HCT116 (cell line): Measurements from ENCODE around the gene SLC24A3. TPM values are rescaled to one million over a fixed set of nuclear protein-coding genes. Genes with fewer than 3 reads are reported as not detected.

Source experiments
- ATAC-seq: fragments of 200-7000 bp; cut with Tn5 transposase; 2 replicates; pipeline ENCODE4 v1.9.1; 2020; ENCODE audit warnings: mild to moderate bottlenecking, moderate library complexity
- BruUV-seq: library from RNA; stranded (reverse); fragments of 400-500 nt; replicated peaks from 2 replicates; lab custom pipeline; 2021; lab: Mats Ljungman, UMichigan
- CTCF ChIA-PET: fragments of 300-600 bp; sonication (Branson Sonifier 250); formaldehyde crosslinking; loops from one replicate; lab custom pipeline; 2021; ENCODE audit warnings: antibody characterized with exemption; lab: Charles Lee
- POLR2A ChIA-PET: fragments of 300-600, 350-600 bp; sonication (Branson Sonifier 250); formaldehyde crosslinking; loops from one replicate; lab custom pipeline; 2021; ENCODE audit warnings: antibody characterized with exemption; lab: Charles Lee
- RAD21 ChIA-PET, 2 experiments: fragments of 300-600 bp; sonication (Branson Sonifier 250); formaldehyde crosslinking; loops; one replicate each; lab custom pipeline; 2023; ENCODE audit warnings: low total read pairs in 2 of 2; ENCODE audit not compliant: uncharacterized antibody in 2 of 2, unreplicated experiment in 2 of 2, low non-redundant PET in 1 of 2; lab: Charles Lee
- DNase-seq: peaks from one replicate; pipeline ENCODE4 v3.0.0-alpha.2; 2010; ENCODE audit warnings: low read depth, low spot score
- H2AFZ ChIP-seq: fragments of 200-600 bp; shearing (Covaris generic), sonication (generic); 2 replicates; pipeline ENCODE4 v1.6.1; 2017; ENCODE audit warnings: low read depth, mixed run types, mixed read lengths, antibody characterized with exemption, low read length; ENCODE audit not compliant: poor library complexity, severe bottlenecking
- H3K27ac ChIP-seq: 2 replicates; pipeline ENCODE4 v1.5.1; 2012; ENCODE audit warnings: low read depth, low read length
- H3K27me3 ChIP-seq: fragments of 200-600 bp; sonication (generic); 2 replicates; pipeline ENCODE4 v1.6.1; 2016; ENCODE audit warnings: mixed run types, low read length, mixed read lengths; ENCODE audit not compliant: insufficient read depth
- H3K36me3 ChIP-seq, 2 experiments: fragments of 200-500 bp in 1 of 2; fragments of 200-600 bp in 1 of 2; sonication (Bioruptor generic) in 1 of 2; sonication (generic) in 1 of 2; 2 replicates each; pipeline versions ENCODE4 v1.5.1 to v1.6.1; 2014 to 2016; ENCODE audit warnings: low read length in 2 of 2, inconsistent platforms in 1 of 2, mixed read lengths in 1 of 2, mixed run types in 1 of 2; ENCODE audit not compliant: insufficient read depth in 2 of 2, control insufficient read depth in 1 of 2
- H3K4me1 ChIP-seq, 2 experiments: fragments of 200-600 bp in 1 of 2; sonication (generic) in 1 of 2; 2 replicates each; pipeline versions ENCODE4 v1.5.1 to v1.6.1; 2012 to 2017; ENCODE audit warnings: low read length in 2 of 2, inconsistent platforms in 1 of 2, mild to moderate bottlenecking in 1 of 2, mixed read lengths in 1 of 2, mixed run types in 1 of 2, moderate library complexity in 1 of 2; ENCODE audit not compliant: insufficient read depth in 2 of 2, control insufficient read depth in 1 of 2
- H3K4me2 ChIP-seq: fragments of 200-600 bp; sonication (generic); 2 replicates; pipeline ENCODE4 v1.6.1; 2017; ENCODE audit warnings: mixed run types, low read length, mixed read lengths
- H3K4me3 ChIP-seq, 2 experiments: fragments of 200-600 bp in 1 of 2; sonication (generic) in 1 of 2; replicated peaks in 1 of 2; 2 replicates each; pipeline ENCODE4 v1.5.1; 2011 to 2016; ENCODE audit warnings: low read length in 2 of 2, control low read depth in 1 of 2, low read depth in 1 of 2, mild to moderate bottlenecking in 1 of 2, mixed read lengths in 1 of 2, mixed run types in 1 of 2
- H3K79me2 ChIP-seq: fragments of 200-600 bp; sonication (generic); 2 replicates; pipeline ENCODE4 v1.6.1; 2017; ENCODE audit warnings: mild to moderate bottlenecking, mixed run types, low read length, moderate library complexity, mixed read lengths; ENCODE audit not compliant: insufficient read depth
- H3K9ac ChIP-seq: fragments of 200-600 bp; sonication (generic); 2 replicates; pipeline ENCODE4 v1.6.1; 2016; ENCODE audit warnings: low read length, mixed read lengths
- H3K9me2 ChIP-seq: fragments of 200-600 bp; sonication (generic), shearing (Covaris generic); 2 replicates; pipeline ENCODE4 v1.6.1; 2017; ENCODE audit warnings: mixed run types, mild to moderate bottlenecking, moderate library complexity; ENCODE audit not compliant: insufficient read depth
- H3K9me3 ChIP-seq, 2 experiments: fragments of 200-500 bp in 1 of 2; fragments of 200-600 bp in 1 of 2; sonication (Bioruptor generic) in 1 of 2; sonication (generic) in 1 of 2; 2 replicates each; pipeline ENCODE4 v1.6.1; 2014 to 2017; ENCODE audit warnings: low read length in 2 of 2, mixed read lengths in 2 of 2, inconsistent platforms in 1 of 2, low read depth in 1 of 2, mild to moderate bottlenecking in 1 of 2, mixed run types in 1 of 2, moderate library complexity in 1 of 2; ENCODE audit not compliant: control insufficient read depth in 1 of 2, insufficient read depth in 1 of 2
- H4K20me1 ChIP-seq: fragments of 200-600 bp; sonication (generic), shearing (Covaris generic); 2 replicates; pipeline ENCODE4 v1.6.1; 2017; ENCODE audit warnings: mixed run types, mild to moderate bottlenecking, moderate library complexity; ENCODE audit not compliant: insufficient read depth
- ATF3 ChIP-seq: IDR thresholded peaks from 2 replicates; pipeline ENCODE4 v1.6.1; 2012
- CBX3 ChIP-seq: IDR thresholded peaks from 2 replicates; pipeline ENCODE4 v1.6.1; 2012; ENCODE audit warnings: low read depth
- ELF1 ChIP-seq: IDR thresholded peaks from 2 replicates; pipeline ENCODE4 v1.6.1; 2012; ENCODE audit warnings: low read depth, borderline replicate concordance
- EZH2phosphoT487 ChIP-seq: fragments of 200-600 bp; IDR thresholded peaks from 2 replicates; pipeline ENCODE4 v1.6.1; 2018; ENCODE audit warnings: antibody characterized with exemption, borderline replicate concordance
- JUND ChIP-seq: IDR thresholded peaks from 2 replicates; pipeline ENCODE4 v1.6.1; 2012
- POLR2AphosphoS5 ChIP-seq: IDR thresholded peaks from 2 replicates; pipeline ENCODE4 v1.6.1; 2011; ENCODE audit warnings: mild to moderate bottlenecking, low read depth, low read length, moderate library complexity
- RAD21 ChIP-seq: IDR thresholded peaks from 2 replicates; pipeline ENCODE4 v1.6.1; 2012; ENCODE audit warnings: low read depth, mild to moderate bottlenecking
- SIN3A ChIP-seq: IDR thresholded peaks from 2 replicates; pipeline ENCODE4 v1.6.1; 2012; ENCODE audit warnings: low read depth
- SP1 ChIP-seq: IDR thresholded peaks from 2 replicates; pipeline ENCODE4 v1.6.1; 2012; ENCODE audit warnings: low read depth
- SRF ChIP-seq: IDR thresholded peaks from 2 replicates; pipeline ENCODE4 v1.6.1; 2012; ENCODE audit warnings: low read depth
- TCF7L2 ChIP-seq: IDR thresholded peaks from 2 replicates; pipeline ENCODE4 v1.7.0; 2011; ENCODE audit warnings: borderline replicate concordance, inconsistent platforms; ENCODE audit not compliant: insufficient read depth, insufficient read length; ENCODE audit errors: extremely low read depth
- ZFX ChIP-seq: fragments of 450-650 bp; IDR thresholded peaks from 2 replicates; pipeline ENCODE4 v1.6.1; 2017
- ZNF274 ChIP-seq: fragments of 200-500 bp; sonication (Bioruptor generic); IDR thresholded peaks from 2 replicates; pipeline ENCODE4 v1.6.1; 2014; ENCODE audit warnings: mild to moderate bottlenecking, low read depth, low read length, inconsistent platforms
- intact Hi-C: fragments of 100-400 bp; cut with micrococcal nuclease; formaldehyde crosslinking; loops from 2 replicates; pipeline ENCODE4 v1.10.0; 2022
- total RNA-seq: library from RNA; stranded (reverse); gene quantifications from one replicate; pipeline ENCODE4 v1.2.1, GENCODE V29; 2021; ENCODE audit not compliant: unreplicated experiment

SLC24A3 gene
- total RNA-seq, 1 experiment from 2014 or later: not detected

GRCh38 chr20:19351542-19351941 lies 139.1 kb downstream of the SLC24A3 start:
- RAD21 ChIA-PET: no interaction called here
- ATAC-seq: no peak

GRCh38 chr20:19354950-19355349 lies 142.5 kb downstream of the SLC24A3 start:
- no peak for ATAC-seq
- H3K4me2 ChIP-seq: no peak overlapping the region
- ChIA-PET RAD21 (no interaction called here), POLR2A (no interaction called here), CTCF (no interaction called here)
- H3K4me3 ChIP-seq: no peak overlapping the region
- TF ChIP-seq CBX3 (no peak), SP1 (no peak), ZNF274 (no peak), POLR2AphosphoS5 (no peak), SRF (no peak), SIN3A (no peak), EZH2phosphoT487 (no peak)
- H4K20me1 ChIP-seq: no peaks in the 10 kb centered on the region
- no peaks in the 10 kb centered on the region for H3K9me2 ChIP-seq
- no peak for DNase-seq
- no peaks in the 10 kb centered on the region for H3K79me2 ChIP-seq
- H3K36me3 ChIP-seq: no peaks in the 10 kb centered on the region
- H3K27ac ChIP-seq: no peak overlapping the region
- no peak overlapping the region for H3K9ac ChIP-seq
- H3K9me3 ChIP-seq: peaks cover 0 to 3% of the 10 kb centered on the region in 2 experiments; a peak in 2 of 4 replicates
- no TSS peak for BruUV-seq
- no peak overlapping the region for H2AFZ ChIP-seq
- H3K27me3 ChIP-seq: no peaks in the 10 kb centered on the region
- intact Hi-C loops: no loop called here
- no peaks in the 10 kb centered on the region for H3K4me1 ChIP-seq

More at GRCh38 chr20:19351542-19351941, 139.1 kb downstream of the SLC24A3 start:
- Histone ChIP-seq H3K4me1 (no peaks in the 10 kb centered on the region), H3K36me3 (no peaks in the 10 kb centered on the region), H3K4me3 (no peak overlapping the region), H3K79me2 (no peaks in the 10 kb centered on the region), H2AFZ (no peak overlapping the region), H3K27ac (no peak overlapping the region), H4K20me1 (no peaks in the 10 kb centered on the region), H3K9me2 (no peaks in the 10 kb centered on the region), H3K9me3 (no peaks in the 10 kb centered on the region; a peak in 1 of 4 replicates), H3K9ac (no peak overlapping the region), H3K4me2 (no peak overlapping the region), H3K27me3 (no peaks in the 10 kb centered on the region)
- CTCF ChIA-PET: no interaction called here
- intact Hi-C loops: no loop called here
- POLR2A ChIA-PET: no interaction called here
- no TSS peak for BruUV-seq
- TF ChIP-seq ZNF274 (no peak), ELF1 (no peak), RAD21 (no peak), ZFX (no peak), TCF7L2 (no peak), POLR2AphosphoS5 (no peak), ATF3 (no peak), JUND (no peak)
- TF ChIP-seq, all 23 proteins: peak for 0
- no peak for DNase-seq
